HG03159 (cell line): ENCODE results near the gene TIGIT.

Experiments
- ATAC-seq: cut with Tn5 transposase; IDR thresholded peaks from one replicate; pipeline ENCODE4 v1.9.1; 2021; ENCODE audit warnings: mild to moderate bottlenecking, moderate library complexity; ENCODE audit not compliant: unreplicated experiment

Gene TIGIT

DNA sequence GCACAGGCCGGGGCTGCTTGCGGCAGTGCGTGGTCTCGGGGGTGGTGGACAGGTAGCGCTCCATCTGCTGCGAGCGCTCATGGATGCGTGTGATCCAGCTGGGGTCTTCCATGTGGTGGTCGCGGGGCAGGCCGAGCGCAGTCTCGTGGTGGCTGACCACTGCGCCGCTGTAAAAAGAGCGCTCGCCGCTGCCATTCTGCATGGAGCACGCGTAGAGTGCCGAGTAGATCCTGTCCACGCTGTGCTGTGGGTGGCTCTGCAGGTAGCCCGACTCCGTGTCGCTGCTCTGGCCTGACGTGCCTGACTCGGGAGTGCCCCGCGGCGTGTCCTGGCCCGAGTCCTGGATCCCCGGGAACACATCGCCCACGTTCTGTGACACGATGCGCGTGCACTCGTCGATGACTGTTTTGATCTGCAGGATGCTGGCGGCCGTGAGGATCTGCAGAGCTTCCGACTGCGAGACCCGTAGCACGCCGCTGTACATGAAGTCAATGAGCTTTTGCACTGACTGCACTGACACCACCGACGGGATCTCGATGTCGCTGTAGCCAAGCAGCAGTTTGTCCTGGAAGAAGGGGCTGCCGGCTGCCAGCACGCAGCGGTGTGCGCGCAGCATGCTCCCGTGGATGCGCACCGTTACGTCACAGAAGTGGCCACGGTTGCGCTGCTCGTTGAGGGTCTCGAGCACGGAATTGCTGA lies 57.4 kb downstream of the TIGIT start:
- no peak for ATAC-seq

GRCh38 chr3:114351822-114352145 lies 58.0 kb downstream of the TIGIT start:
- ATAC-seq = no peak

GRCh38 chr3:114355653-114356052 lies 61.8 kb downstream of the TIGIT start:
- no peak for ATAC-seq

- no peak for ATAC-seq
Observed at GRCh38 chr3:114356066-114356465, 62.2 kb downstream of the TIGIT start.

DNA sequence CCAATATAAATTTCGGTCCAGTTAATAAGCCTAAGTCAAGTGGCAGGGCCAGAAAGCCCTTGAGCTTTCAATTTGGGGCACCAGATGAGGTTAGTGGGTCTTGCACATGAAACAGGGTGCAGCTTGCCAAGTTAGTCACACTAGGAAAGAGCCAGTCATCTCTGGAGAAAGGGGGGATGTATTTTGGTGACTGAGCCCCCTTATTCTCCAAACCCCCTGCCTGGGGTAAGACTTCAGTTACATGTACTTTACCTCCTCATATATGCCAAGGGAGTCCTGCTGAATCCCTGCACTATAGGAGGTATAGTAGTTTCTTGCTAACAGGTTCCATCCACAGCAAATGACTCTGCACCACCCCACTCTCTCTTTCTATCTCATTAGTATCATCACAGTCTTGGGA lies 62.7 kb downstream of the TIGIT start:
- no peak for ATAC-seq
